HEK293 (cell line): ENCODE measurements around the gene GNPDA2.

Experiments used
- ATF2 ChIP-seq: fragments of 450-650 bp; formaldehyde crosslinking; IDR thresholded peaks from 2 replicates; pipeline ENCODE4 v1.5.1; 2016; ENCODE audit warnings: missing biosample characterization, missing genetic modification characterization, low read depth
- GLI2 ChIP-seq: fragments of 450-650 bp; formaldehyde crosslinking; IDR thresholded peaks from 2 replicates; pipeline ENCODE4; 2017; ENCODE audit warnings: missing biosample characterization, missing genetic modification characterization, low read depth, borderline replicate concordance
- MZF1 ChIP-seq: fragments of 450-650 bp; formaldehyde crosslinking; IDR thresholded peaks from 2 replicates; pipeline ENCODE4 v1.5.1; 2017; ENCODE audit warnings: missing biosample characterization, missing genetic modification characterization, borderline replicate concordance
- PRDM2 ChIP-seq: fragments of 450-650 bp; formaldehyde crosslinking; IDR thresholded peaks from 2 replicates; pipeline ENCODE4 v1.5.1; 2016; ENCODE audit warnings: missing biosample characterization, missing genetic modification characterization, borderline replicate concordance
- ZNF155 ChIP-seq: fragments of 450-650 bp; formaldehyde crosslinking; IDR thresholded peaks from 2 replicates; pipeline ENCODE4 v1.5.1; 2016; ENCODE audit warnings: missing biosample characterization, missing genetic modification characterization
- ZNF302 ChIP-seq: fragments of 450-650 bp; formaldehyde crosslinking; IDR thresholded peaks from 2 replicates; pipeline ENCODE4 v1.5.1; 2016; ENCODE audit warnings: missing biosample characterization, missing genetic modification characterization, low read depth
- ZNF544 ChIP-seq: fragments of 450-650 bp; formaldehyde crosslinking; IDR thresholded peaks from 2 replicates; pipeline ENCODE4 v1.5.0; 2017; ENCODE audit warnings: missing biosample characterization, missing genetic modification characterization
- ZNF621 ChIP-seq: fragments of 450-650 bp; formaldehyde crosslinking; IDR thresholded peaks from 2 replicates; pipeline ENCODE4 v1.5.1; 2017; ENCODE audit warnings: missing biosample characterization, missing genetic modification characterization
- ZNF626 ChIP-seq: fragments of 450-650 bp; sonication (Bioruptor Pico); formaldehyde crosslinking; IDR thresholded peaks from 2 replicates; pipeline ENCODE4 v1.5.1; 2018; ENCODE audit warnings: missing biosample characterization, missing genetic modification characterization, inconsistent platforms
- ZNF692 ChIP-seq: fragments of 450-650 bp; formaldehyde crosslinking; IDR thresholded peaks from 2 replicates; pipeline ENCODE4 v1.5.1; 2016; ENCODE audit warnings: missing biosample characterization, missing genetic modification characterization
- TF ChIP-seq, protein P1 (sequence below): fragments of 450-650 bp; formaldehyde crosslinking; IDR thresholded peaks from 2 replicates; pipeline ENCODE4 v1.5.1; 2016; ENCODE audit warnings: missing biosample characterization, missing genetic modification characterization, low read depth
- TF ChIP-seq, protein P2 (sequence below): fragments of 450-650 bp; IDR thresholded peaks from 2 replicates; pipeline ENCODE4 v1.5.1; 2018; ENCODE audit warnings: missing biosample characterization, missing genetic modification characterization
- TF ChIP-seq, protein P3 (sequence below): fragments of 450-650 bp; formaldehyde crosslinking; IDR thresholded peaks from 2 replicates; pipeline ENCODE4 v1.5.1; 2016; ENCODE audit warnings: missing biosample characterization, missing genetic modification characterization

GNPDA2 gene

GRCh38 chr4:44761306-44761705 is 35.0 kb upstream of the GNPDA2 start (continued):
- TF ChIP-seq, protein P1, sequence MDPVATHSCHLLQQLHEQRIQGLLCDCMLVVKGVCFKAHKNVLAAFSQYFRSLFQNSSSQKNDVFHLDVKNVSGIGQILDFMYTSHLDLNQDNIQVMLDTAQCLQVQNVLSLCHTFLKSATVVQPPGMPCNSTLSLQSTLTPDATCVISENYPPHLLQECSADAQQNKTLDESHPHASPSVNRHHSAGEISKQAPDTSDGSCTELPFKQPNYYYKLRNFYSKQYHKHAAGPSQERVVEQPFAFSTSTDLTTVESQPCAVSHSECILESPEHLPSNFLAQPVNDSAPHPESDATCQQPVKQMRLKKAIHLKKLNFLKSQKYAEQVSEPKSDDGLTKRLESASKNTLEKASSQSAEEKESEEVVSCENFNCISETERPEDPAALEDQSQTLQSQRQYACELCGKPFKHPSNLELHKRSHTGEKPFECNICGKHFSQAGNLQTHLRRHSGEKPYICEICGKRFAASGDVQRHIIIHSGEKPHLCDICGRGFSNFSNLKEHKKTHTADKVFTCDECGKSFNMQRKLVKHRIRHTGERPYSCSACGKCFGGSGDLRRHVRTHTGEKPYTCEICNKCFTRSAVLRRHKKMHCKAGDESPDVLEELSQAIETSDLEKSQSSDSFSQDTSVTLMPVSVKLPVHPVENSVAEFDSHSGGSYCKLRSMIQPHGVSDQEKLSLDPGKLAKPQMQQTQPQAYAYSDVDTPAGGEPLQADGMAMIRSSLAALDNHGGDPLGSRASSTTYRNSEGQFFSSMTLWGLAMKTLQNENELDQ (tag by site-specific recombination), result no peak
- TF ChIP-seq, protein P2, sequence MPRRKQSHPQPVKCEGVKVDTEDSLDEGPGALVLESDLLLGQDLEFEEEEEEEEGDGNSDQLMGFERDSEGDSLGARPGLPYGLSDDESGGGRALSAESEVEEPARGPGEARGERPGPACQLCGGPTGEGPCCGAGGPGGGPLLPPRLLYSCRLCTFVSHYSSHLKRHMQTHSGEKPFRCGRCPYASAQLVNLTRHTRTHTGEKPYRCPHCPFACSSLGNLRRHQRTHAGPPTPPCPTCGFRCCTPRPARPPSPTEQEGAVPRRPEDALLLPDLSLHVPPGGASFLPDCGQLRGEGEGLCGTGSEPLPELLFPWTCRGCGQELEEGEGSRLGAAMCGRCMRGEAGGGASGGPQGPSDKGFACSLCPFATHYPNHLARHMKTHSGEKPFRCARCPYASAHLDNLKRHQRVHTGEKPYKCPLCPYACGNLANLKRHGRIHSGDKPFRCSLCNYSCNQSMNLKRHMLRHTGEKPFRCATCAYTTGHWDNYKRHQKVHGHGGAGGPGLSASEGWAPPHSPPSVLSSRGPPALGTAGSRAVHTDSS, result no peak
- TF ChIP-seq PRDM2 (no peak), ZNF692 (tag by site-specific recombination) (no peak), ZNF621 (tag by site-specific recombination) (no peak), MZF1 (no peak), ZNF626 (tag by site-specific recombination) (no peak), ZNF544 (tag by site-specific recombination) (no peak), GLI2 (tag by site-specific recombination) (no peak), ZNF155 (tag by site-specific recombination) (no peak), ATF2 (no peak), ZNF302 (no peak)
- TF ChIP-seq, protein P3, sequence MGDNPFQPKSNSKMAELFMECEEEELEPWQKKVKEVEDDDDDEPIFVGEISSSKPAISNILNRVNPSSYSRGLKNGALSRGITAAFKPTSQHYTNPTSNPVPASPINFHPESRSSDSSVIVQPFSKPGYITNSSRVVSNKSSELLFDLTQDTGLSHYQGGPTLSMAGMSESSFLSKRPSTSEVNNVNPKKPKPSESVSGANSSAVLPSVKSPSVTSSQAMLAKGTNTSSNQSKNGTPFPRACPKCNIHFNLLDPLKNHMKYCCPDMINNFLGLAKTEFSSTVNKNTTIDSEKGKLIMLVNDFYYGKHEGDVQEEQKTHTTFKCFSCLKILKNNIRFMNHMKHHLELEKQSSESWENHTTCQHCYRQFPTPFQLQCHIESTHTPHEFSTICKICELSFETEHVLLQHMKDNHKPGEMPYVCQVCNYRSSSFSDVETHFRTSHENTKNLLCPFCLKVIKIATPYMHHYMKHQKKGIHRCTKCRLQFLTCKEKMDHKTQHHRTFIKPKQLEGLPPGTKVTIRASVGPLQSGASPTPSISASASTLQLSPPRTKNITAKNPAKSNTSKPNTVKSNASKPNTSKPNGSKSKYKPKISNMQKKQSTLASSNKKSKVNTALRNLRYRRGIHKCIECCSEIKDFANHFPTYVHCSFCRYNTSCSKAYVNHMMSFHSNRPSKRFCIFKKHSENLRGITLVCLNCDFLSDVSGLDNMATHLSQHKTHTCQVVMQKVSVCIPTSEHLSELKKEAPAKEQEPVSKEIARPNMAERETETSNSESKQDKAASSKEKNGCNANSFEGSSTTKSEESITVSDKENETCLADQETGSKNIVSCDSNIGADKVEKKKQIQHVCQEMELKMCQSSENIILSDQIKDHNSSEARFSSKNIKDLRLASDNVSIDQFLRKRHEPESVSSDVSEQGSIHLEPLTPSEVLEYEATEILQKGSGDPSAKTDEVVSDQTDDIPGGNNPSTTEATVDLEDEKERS (tag by site-specific recombination), result no peak
- TF ChIP-seq, all 188 proteins: peak for 0
